Measurements from ENCODE around the gene VNN1. TPM values are rescaled to one million over a fixed set of nuclear protein-coding genes. Genes with fewer than 3 reads are reported as not detected.

The VNN1 gene
- total RNA-seq, 1 donor from 2014 or later, result 0.07 TPM

GRCh38 chr6:132751828-132752227, 38.0 kb upstream of the VNN1 start:
- Histone ChIP-seq H3K36me3 (ENCODE audit: insufficient read depth, low read length) (no peaks in the 10 kb centered on the region), H3K27me3 (ENCODE audit: insufficient read depth, low read length) (no peaks in the 10 kb centered on the region), H3K4me3 (ENCODE audit: insufficient read depth, low read depth, low read length) (no peak overlapping the region), H3K4me2 (ENCODE audit: low read length) (no peak overlapping the region), H3K4me1 (ENCODE audit: insufficient read depth, low read length) (no peaks in the 10 kb centered on the region), H3K9ac (ENCODE audit: low read length) (no peak overlapping the region), H2AFZ (ENCODE audit: low read depth, low read length) (no peak overlapping the region), H3K27ac (ENCODE audit: low read depth, low read length) (no peak overlapping the region), H3K9me3 (ENCODE audit: insufficient read depth, low read depth, low read length) (no peaks in the 10 kb centered on the region), H4K20me1 (ENCODE audit: insufficient read depth, low read length) (no peaks in the 10 kb centered on the region), H3K79me2 (ENCODE audit: insufficient read depth, low read length) (no peaks in the 10 kb centered on the region)
- Mint-ChIP-seq H3K4me1 (ENCODE audit: low read depth, unreplicated experiment) (no peaks in the 10 kb centered on the region), H3K9me3 (ENCODE audit: unreplicated experiment) (peaks cover 1% of the 10 kb centered on the region), H3K36me3 (ENCODE audit: low read depth, unreplicated experiment) (no peaks in the 10 kb centered on the region), H3K4me3 (ENCODE audit: unreplicated experiment) (no peak overlapping the region), H3K27ac (ENCODE audit: unreplicated experiment) (no peak overlapping the region), H3K27me3 (ENCODE audit: low read depth, unreplicated experiment) (peaks cover under 1% of the 10 kb centered on the region)
- DNase-seq (ENCODE audit: low read depth) (no peak), FAIRE-seq (no peak)
- TF ChIP-seq, protein P1, sequence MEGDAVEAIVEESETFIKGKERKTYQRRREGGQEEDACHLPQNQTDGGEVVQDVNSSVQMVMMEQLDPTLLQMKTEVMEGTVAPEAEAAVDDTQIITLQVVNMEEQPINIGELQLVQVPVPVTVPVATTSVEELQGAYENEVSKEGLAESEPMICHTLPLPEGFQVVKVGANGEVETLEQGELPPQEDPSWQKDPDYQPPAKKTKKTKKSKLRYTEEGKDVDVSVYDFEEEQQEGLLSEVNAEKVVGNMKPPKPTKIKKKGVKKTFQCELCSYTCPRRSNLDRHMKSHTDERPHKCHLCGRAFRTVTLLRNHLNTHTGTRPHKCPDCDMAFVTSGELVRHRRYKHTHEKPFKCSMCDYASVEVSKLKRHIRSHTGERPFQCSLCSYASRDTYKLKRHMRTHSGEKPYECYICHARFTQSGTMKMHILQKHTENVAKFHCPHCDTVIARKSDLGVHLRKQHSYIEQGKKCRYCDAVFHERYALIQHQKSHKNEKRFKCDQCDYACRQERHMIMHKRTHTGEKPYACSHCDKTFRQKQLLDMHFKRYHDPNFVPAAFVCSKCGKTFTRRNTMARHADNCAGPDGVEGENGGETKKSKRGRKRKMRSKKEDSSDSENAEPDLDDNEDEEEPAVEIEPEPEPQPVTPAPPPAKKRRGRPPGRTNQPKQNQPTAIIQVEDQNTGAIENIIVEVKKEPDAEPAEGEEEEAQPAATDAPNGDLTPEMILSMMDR (IDR thresholded peaks at IDR 0.05; ENCODE audit: insufficient read depth, low read depth, low read length), result no peak
- no peak for TF ChIP-seq EZH2 (IDR thresholded peaks at IDR 0.05; ENCODE audit: insufficient read depth, low read length)

- Histone ChIP-seq H2AFZ (ENCODE audit: low read depth, low read length) (no peak overlapping the region), H3K4me1 (ENCODE audit: insufficient read depth, low read length) (no peaks in the 10 kb centered on the region), H3K9me3 (ENCODE audit: insufficient read depth, low read depth, low read length) (no peaks in the 10 kb centered on the region), H3K4me3 (ENCODE audit: insufficient read depth, low read depth, low read length) (no peak overlapping the region), H3K4me2 (ENCODE audit: low read length) (no peak overlapping the region), H3K79me2 (ENCODE audit: insufficient read depth, low read length) (no peaks in the 10 kb centered on the region), H3K27ac (ENCODE audit: low read depth, low read length) (no peak overlapping the region), H3K9ac (ENCODE audit: low read length) (no peak overlapping the region), H3K36me3 (ENCODE audit: insufficient read depth, low read length) (no peaks in the 10 kb centered on the region), H4K20me1 (ENCODE audit: insufficient read depth, low read length) (no peaks in the 10 kb centered on the region), H3K27me3 (ENCODE audit: insufficient read depth, low read length) (no peaks in the 10 kb centered on the region)
- DNase-seq (ENCODE audit: low read depth) (no peak), FAIRE-seq (no peak)
- no peak for TF ChIP-seq EZH2 (IDR thresholded peaks at IDR 0.05; ENCODE audit: insufficient read depth, low read length)
- TF ChIP-seq, protein P1 (IDR thresholded peaks at IDR 0.05; ENCODE audit: insufficient read depth, low read depth, low read length), result no peak
- no peak overlapping the region for H3K4me3 Mint-ChIP-seq (ENCODE audit: unreplicated experiment)
- peaks cover 3% of the 10 kb centered on the region for H3K27me3 Mint-ChIP-seq (ENCODE audit: low read depth, unreplicated experiment)
- peaks cover 2% of the 10 kb centered on the region for H3K9me3 Mint-ChIP-seq (ENCODE audit: unreplicated experiment)
- H3K4me1 Mint-ChIP-seq (ENCODE audit: low read depth, unreplicated experiment), result no peaks in the 10 kb centered on the region
- no peak overlapping the region for H3K27ac Mint-ChIP-seq (ENCODE audit: unreplicated experiment)
- no peaks in the 10 kb centered on the region for H3K36me3 Mint-ChIP-seq (ENCODE audit: low read depth, unreplicated experiment)
Measured at GRCh38 chr6:132751306-132751705, 37.5 kb upstream of the VNN1 start.

DNA sequence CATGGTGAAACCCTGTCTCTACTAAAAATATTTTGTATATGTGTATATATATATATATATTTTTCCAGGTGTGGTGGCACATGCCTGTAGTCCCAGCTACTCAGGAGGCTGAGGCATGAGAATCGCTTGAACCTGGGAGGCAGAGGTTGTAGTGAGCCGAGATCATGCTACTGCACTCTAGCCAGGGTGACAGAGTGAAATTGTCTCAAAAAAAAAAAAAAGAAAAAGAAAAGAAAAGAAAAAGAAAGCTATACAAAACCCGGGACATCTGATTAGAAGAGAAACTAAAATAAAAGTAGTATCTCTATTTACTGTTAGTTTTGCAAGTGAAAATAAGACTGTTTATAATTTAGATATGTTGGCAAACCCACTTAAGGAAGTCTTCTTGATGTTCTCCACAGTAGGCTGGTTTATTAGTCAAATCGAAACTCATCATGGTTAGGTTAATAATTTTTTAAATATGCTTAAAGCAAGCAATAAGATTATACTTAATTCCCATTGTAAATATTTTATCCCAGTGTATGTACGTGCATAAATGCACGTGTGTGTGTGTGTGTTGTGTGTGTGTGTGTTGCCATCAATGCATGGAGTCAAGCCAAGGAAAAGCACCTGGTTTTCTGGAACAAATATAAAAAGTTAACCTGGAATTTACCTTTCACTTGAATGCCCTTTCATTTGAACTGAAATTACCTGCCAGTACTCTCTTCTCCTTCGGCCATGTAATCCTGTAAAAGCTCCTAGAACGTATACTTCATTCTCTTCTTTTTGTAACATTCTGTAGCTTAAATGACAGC, 36.8 kb upstream of the VNN1 start:
- Histone ChIP-seq H3K4me1 (ENCODE audit: insufficient read depth, low read length) (no peaks in the 10 kb centered on the region), H2AFZ (ENCODE audit: low read depth, low read length) (no peak overlapping the region)

More for the DNA sequence above, 36.8 kb upstream of the VNN1 start:
- DNase-seq (ENCODE audit: low read depth) (no peak), FAIRE-seq (no peak)
- Mint-ChIP-seq H3K36me3 (ENCODE audit: low read depth, unreplicated experiment) (no peaks in the 10 kb centered on the region), H3K27me3 (ENCODE audit: low read depth, unreplicated experiment) (peaks cover 3% of the 10 kb centered on the region), H3K4me1 (ENCODE audit: low read depth, unreplicated experiment) (no peaks in the 10 kb centered on the region), H3K4me3 (ENCODE audit: unreplicated experiment) (no peak overlapping the region), H3K27ac (ENCODE audit: unreplicated experiment) (no peak overlapping the region), H3K9me3 (ENCODE audit: unreplicated experiment) (peaks cover 2% of the 10 kb centered on the region)
- no peaks in the 10 kb centered on the region for H3K27me3 ChIP-seq (ENCODE audit: insufficient read depth, low read length)
- H3K79me2 ChIP-seq (ENCODE audit: insufficient read depth, low read length), result no peaks in the 10 kb centered on the region
- no peak overlapping the region for H3K4me3 ChIP-seq (ENCODE audit: insufficient read depth, low read depth, low read length)
- no peak overlapping the region for H3K4me2 ChIP-seq (ENCODE audit: low read length)
- H3K36me3 ChIP-seq (ENCODE audit: insufficient read depth, low read length), result no peaks in the 10 kb centered on the region
- TF ChIP-seq EZH2 (IDR thresholded peaks at IDR 0.05; ENCODE audit: insufficient read depth, low read length), result no peak
- TF ChIP-seq, protein P1 (IDR thresholded peaks at IDR 0.05; ENCODE audit: insufficient read depth, low read depth, low read length), result no peak
- H3K9me3 ChIP-seq (ENCODE audit: insufficient read depth, low read depth, low read length), result no peaks in the 10 kb centered on the region
- no peaks in the 10 kb centered on the region for H4K20me1 ChIP-seq (ENCODE audit: insufficient read depth, low read length)
- no peak overlapping the region for H3K27ac ChIP-seq (ENCODE audit: low read depth, low read length)
- H3K9ac ChIP-seq (ENCODE audit: low read length), result no peak overlapping the region
